GM19043 (cell line): ENCODE measurements around the gene ZW10.

Experiments used
- ATAC-seq: cut with Tn5 transposase; IDR thresholded peaks from one replicate; pipeline ENCODE4 v1.9.1; 2021; ENCODE audit warnings: low read depth; ENCODE audit not compliant: unreplicated experiment

Gene ZW10

DNA sequence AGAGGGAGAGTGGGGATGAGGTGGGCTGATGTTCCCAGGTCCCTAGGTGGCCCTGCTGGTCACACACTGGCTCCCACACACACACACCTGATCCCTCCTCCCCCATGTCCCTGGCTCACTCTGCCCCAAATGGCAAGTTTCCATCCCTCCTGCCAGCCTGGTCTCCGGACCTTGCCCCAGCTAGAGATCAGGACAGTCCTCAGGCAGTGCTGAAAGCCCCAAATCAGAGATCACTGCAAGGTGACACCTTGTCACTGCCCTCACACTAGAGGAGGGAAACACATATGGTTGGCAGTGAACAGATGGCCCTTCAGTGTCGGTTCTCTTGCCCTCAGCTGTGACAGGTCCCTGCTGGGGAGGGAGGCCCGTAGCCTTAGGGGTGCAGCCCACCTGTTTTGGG is 75.0 kb downstream of the ZW10 start:
- ATAC-seq, result no peak

DNA sequence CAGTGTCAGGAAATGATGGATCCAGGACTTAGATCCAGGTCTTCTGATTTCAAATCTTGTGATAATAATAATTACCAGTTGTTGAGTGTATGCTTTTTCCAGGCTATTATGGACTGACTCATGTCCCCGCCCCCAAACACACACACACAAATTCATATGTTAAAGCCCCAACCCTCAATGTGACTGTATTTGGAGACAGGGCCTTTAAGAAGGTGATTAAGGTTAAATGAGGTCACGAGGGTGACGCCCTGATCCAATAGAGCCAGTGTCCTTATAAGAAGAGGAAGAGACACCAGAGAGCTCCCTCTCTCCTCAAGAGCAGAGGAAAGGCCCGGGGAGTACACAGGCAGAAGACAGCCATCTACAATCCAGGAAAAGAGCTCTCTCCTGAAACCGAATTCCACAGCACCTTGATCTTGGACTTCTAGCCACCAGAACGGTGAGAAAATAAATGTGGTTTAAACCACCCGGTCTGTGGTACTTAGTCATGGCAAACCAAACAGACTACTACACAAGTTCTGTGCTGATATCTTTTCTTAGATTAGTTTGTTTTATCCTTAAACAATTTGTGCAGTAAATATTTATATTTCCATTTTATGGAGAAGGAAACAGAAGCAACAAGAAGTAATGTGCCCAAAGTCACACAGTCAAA is 75.6 kb downstream of the ZW10 start:
- no peak for ATAC-seq

DNA sequence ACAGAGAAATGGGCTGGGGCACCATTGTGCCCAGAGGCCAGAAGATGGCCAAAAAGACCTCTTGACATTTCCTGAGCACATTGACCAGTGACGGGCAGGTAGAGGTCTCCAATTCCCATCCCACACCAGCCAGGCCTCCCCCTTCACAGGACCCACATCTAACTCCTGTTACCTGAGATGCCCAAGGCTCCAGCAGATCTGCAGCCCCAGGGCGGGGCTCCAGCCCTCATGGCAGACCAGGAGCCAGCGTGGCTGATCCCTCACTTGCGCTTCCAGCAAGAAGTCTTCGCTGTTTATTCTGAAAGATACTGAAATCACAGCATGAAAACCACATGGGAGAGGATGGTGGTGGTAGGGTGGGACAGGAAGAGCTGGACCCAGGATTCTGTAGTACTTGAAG is 76.4 kb downstream of the ZW10 start:
- no peak for ATAC-seq

DNA sequence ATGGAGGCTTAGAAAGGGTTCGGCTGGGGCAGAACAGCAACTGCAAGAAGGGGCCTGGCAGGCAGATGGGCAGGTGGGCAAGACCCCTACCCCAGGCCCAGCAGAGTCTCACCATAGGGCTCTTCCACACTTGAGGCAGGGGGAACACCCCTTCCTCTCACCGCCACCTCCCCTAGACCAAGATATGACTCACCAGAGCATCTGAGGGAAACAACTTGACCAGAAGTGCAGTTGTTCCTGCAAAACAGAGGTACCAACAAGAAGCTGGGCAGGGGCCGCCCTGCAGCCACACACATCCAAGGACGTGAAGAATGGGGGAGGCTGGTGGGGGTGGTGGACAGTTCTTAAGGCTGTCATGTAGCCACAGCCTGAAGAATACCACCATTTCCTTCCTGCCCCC is 78.3 kb downstream of the ZW10 start:
- ATAC-seq, result no peak

DNA sequence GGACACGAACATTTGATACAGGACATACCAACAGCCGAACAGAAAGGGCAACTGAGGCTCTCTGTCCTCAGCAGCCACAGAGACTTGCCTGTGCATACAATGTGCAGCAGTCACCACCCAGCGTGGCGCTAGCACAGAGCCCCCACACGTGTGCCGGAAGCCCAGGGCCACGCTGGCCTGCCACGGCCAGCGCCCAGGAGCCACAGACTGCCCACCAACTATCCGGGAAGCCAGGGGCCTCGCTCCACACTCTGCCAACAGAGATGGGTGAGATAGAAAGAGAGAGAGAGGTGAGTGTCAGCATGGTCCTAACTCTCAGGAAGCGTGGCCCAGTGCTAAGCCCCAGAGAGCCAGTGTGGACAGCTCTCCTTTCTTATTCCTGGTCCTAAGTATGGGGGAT is 79.1 kb downstream of the ZW10 start:
- no peak for ATAC-seq

DNA sequence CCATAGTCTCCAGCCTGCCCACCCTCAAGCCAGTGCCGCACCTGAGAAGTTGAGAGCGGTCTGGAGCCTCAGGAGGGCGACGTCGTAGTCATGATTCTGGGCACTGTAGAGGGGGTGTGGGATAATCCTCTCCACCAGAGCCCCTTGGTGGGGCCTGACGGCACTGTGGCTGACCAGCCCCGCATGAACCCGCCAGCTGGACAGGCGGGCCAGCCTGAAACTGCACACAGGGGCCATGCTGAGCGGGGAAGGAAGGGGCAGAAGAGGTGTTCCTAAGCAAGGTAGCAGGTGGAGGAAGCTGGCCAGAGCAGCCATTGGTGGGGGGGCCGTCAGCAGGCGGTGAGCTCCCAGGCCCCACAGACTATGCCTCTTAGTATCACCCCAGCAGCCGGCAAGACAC is 80.5 kb downstream of the ZW10 start:
- no peak for ATAC-seq

DNA sequence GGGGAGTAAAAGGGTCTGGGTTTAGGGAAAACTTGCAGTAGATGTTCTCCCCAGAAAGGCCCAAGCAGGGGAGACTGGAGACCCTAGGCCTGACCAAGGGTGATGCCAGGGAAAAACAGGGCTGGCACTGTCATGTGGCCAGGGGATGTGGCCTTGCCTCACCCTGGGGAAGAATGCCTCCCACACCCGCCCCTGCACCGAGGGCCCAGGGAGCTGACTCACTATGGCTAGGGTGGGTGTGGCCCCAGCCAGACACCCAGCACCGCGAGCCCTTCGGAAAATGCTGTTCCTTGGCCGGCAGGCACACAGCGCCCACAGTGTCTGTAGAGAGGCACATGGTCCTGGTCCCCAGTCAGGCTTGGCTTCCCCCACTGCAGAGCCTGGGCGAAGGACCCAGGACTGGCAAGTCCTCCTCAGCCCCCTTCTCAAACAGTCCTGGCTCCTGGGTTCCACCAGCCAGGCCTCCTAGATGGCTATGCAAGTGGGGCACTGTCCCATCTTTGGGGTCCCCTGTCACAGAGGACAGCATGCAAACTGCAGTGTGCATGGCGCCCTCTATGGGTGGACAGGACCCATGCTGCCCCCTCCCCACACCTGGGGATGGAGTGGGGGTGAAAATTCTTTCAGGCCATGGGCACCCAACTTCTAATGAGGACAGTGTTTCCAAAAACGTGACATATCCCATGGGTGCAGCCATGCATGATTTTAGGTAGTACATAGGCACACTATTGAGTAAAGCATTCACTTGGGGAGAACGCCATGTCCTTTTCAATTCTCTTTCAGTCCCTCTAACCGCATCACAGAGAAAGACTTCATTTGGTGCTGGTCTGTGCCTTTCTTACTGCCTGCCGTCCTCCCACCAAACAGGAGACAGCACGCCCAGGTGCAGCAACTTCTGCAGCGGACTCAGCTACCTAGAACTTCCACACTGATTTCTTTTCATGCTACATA is 82.6 kb downstream of the ZW10 start:
- no peak for ATAC-seq

DNA sequence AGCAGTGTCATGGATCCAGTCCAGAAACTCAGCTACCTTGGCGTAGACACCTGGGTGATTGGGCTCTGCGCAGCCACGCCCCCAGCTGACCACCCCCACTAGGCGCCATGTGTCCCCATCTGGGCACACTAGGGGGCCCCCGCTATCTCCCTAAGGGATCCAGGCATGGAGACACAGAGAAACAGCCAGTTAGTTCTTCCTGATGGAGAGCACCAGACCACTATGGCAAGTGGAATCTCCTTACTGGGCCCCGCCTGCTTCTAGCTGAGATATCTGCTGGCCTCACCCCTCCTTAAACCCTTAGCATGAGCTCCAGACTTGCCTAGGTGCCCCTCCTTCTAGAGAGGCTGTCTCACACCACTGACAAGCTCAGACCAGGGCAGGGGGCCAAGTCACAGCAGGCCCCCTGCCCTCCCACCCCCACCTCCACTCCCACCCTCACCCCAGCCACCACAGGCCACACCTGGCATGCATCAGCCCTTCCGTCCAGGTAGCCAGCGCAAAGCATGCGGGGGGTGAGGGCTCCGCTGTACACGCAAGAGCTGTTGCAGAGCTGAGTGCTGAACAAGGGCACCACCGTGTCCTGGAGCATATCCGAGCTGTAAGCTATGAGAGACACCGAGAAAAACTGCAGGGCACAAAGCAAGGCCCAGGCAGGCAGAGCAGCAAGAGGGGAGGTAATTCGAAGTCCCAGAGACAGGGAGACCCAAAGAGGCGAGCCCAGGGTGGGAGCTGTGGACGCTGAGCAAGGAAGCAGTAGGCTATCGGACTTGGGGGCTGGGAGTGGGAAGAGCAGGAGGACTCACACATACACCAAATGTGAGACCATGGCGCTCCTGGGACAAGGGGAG is 83.5 kb downstream of the ZW10 start:
- no peak for ATAC-seq

DNA sequence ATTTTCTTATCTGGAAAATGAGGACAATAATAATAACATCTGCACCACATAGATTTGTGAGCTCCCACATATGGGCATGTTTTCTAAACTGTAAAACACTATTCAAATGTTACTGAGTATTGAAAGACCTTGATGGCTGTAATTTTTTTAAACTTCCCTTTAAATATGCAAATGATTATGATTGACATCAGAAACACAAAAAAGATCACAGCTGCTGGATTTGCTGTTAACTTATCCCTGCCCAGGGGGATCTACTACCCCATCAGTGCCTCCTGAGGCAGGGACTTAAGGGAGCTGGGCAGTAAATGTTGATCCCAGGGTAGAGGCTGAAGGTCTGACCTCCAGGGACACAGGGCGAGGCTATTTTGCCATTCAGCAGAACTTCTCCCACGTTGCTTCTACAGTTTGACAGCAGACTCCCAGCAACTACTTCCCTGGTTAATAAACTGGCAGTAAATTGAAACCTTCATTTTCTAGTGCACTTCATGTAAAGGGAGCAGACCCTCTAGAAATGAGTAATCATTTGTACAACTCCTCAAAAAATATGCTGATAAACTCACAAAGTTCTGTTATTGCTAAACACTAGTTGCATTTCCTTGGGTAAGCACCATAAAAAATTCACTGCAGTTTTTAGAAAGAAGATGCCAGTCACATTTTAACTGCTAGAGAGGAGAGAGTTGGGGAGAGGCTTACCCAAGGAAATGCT is 87.7 kb downstream of the ZW10 start:
- no peak for ATAC-seq

DNA sequence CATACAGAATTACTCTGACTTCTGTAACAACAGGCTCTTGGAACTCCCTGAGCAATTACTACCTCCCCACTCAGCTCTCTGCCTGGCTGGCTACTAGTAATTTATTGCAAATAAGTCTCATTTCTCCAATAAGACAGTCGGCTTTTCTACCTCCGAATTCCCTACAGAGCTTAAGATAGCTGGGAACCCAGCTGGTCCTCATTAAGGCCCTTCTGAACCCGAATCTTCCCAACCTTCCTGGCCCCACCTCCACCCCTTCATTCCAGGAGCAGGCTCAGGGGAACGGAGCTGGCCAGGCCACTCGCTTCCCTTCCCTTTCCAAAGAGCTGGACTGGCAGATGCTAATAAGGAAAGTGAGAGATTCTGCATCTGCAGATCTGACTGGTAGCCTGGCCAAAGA is 89.0 kb downstream of the ZW10 start:
- ATAC-seq, result no peak

DNA sequence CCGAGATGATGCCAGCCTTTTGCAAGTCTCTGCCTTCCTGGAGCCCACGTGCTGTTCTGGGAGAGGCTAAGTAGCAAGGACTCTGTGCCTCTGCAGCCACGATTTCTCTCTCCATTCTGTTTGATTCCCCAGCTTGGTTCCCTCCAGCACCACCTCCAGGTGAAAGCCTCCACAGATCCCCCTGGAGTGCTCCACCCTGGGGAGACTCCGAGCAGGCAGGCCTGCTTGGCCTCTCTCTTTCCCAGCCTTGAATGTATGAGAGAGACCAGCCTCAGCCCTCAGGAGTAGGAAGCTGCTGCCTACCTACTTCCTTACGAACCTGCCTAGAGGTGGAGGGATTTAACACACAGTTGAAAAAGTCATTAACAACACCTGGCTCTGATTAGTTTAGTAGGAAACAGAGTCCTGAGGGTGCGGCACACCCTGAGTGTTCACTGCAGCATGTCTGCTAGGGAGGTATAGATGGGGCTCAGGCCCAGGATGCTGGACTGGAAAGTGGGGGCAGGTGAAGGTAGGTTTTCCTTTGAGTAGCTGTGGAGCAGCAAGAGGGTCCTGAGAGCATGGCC is 89.9 kb downstream of the ZW10 start:
- ATAC-seq, result no peak
